ENCODE measurements around the gene CREB3L4. TPM values are rescaled to one million over a fixed set of nuclear protein-coding genes. Genes with fewer than 3 reads are reported as not detected.

Gene CREB3L4
- total and polyA plus RNA-seq, 2 of the 13 experiments (the other 11 are each of a cell fraction or from before 2014, with no cell fraction given), result 9.9 to 18.7 TPM

DNA sequence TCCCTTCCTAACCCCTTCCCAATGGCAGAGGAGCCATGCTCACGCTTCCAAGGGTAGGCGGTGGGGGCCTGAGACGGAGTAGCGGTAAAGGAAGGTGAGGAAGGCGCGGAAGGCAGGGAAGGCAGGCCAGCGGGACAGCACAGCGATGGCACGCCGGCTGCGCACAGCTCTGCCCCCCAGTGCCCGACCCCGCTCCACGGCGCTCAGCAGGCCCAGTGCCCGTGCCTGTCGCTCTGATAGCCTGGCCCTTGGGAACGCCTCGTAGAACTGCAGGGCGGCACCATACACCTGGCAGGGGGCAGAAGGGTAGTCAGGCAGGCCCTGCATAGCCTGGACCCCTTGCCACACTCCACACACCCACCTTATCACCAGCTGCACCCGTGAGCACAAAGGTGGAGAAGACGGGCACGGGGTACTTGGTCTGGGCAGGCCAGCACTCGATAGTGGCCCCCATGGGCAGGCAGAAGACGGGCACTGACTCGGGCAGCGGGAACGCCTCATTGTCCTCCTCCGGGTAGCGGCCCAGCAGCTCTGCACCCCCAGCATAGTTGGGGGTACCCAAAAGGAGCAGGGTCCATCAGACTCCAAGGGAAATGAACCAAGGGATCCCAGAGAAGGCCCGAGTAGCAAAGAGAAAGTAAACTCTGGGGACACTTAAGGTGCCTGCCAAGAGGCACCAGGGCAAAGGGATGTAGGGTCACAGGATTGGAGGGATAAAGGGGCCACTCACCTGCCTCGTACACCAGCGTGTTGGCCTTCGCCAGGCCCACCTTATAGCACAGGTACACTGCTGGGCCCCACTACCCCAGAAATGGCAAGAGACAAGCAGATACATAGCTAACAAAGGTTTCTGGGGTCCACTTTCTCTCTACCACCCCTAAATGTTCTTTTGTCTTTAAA, 25.6 kb upstream of the CREB3L4 start:
- POLR2A ChIA-PET, result interaction anchor here (0.5 kb wide), 1 partner anchor 17 kb away, joined by 3 read pairs; no protein-coding TSS in a partner anchor
- in situ Hi-C loops (cut with HindIII; ENCODE audit: extremely low pct_ligation_motif_present, low pct_unique_long_range_greater_than_20kb), result loop anchor here (10.0 kb wide), 1 partner anchor 117 kb away; no protein-coding TSS in a partner anchor
- 97% methylated on average over 34 of the region's 34 CpGs for WGBS (ENCODE audit: low lambda C conversion rate)
- H3K79me2 ChIP-seq (ENCODE audit: insufficient read depth, low read length), result peaks cover 11% of the 10 kb centered on the region
- ATAC-seq (no peak), DNase-seq (ENCODE audit: low spot score) (no peak), FAIRE-seq (no peak)
- H3K4me2 ChIP-seq (ENCODE audit: low read depth, low read length), result no peak overlapping the region
- peaks cover 11 to 41% of the 10 kb centered on the region in 2 experiments; a peak in 4 of 5 replicates for H3K36me3 ChIP-seq (replicated peaks in 1 of 2; ENCODE audit: control insufficient read depth in 1 of 2, insufficient read depth in 2 of 2, low read length in 2 of 2)
- CTCF ChIA-PET (ENCODE audit: low intra/inter-chr PET ratio, low total read pairs), result no interaction called here
- H3K27me3 ChIP-seq (ENCODE audit: control insufficient read depth in 1 of 2, insufficient read depth in 2 of 2, low read length in 2 of 2), result no peaks in the 10 kb centered on the region
- H3K4me3 ChIP-seq (replicated peaks in 1 of 3; ENCODE audit: insufficient read depth in 1 of 3, low read depth in 2 of 3, low read length in 3 of 3), result no peak overlapping the region
- no peak overlapping the region for H3K9ac ChIP-seq (ENCODE audit: insufficient read depth, low read depth, low read length)
- H3K4me1 ChIP-seq (ENCODE audit: insufficient read depth, low read length), result peaks cover 36% of the 10 kb centered on the region
- H3K27ac ChIP-seq (ENCODE audit: extremely low read length, insufficient read depth, low read length), result no peak overlapping the region
- no TSS peak for BruUV-seq (replicated peaks)
- H3K9me3 ChIP-seq (ENCODE audit: low read length), result no peaks in the 10 kb centered on the region
- intact Hi-C loops (cut with micrococcal nuclease; ENCODE audit: unreplicated experiment), result no loop called here
- H2AFZ ChIP-seq (ENCODE audit: low read length), result no peak overlapping the region
- no peaks in the 10 kb centered on the region for H4K20me1 ChIP-seq (ENCODE audit: insufficient read depth, low read length)
- TF ChIP-seq ZNF282 (IDR thresholded peaks at IDR 0.05; ENCODE audit: partially characterized antibody), result no peak
- no peak for TF ChIP-seq YY1 (IDR thresholded peaks at IDR 0.05; ENCODE audit: insufficient read depth, insufficient replicate concordance, low read depth, low read length)
- TF ChIP-seq NPAS2 (CRISPR knock-in tag; IDR thresholded peaks at IDR 0.05; ENCODE audit: borderline replicate concordance), result no peak
- peak; percentile 51 for TF ChIP-seq AGO2 (optimal IDR thresholded peaks at IDR 0.05; ENCODE audit: low read depth, low read length)
- no peak for TF ChIP-seq ZKSCAN5 (CRISPR knock-in tag; IDR thresholded peaks at IDR 0.05)
- TF ChIP-seq, protein P1, sequence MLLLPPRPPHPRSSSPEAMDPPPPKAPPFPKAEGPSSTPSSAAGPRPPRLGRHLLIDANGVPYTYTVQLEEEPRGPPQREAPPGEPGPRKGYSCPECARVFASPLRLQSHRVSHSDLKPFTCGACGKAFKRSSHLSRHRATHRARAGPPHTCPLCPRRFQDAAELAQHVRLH (CRISPR knock-in tag; IDR thresholded peaks at IDR 0.05; ENCODE audit: borderline replicate concordance, low read depth), result no peak
- peak; percentile 38; the same call in 1 of the 2 replicates for TF ChIP-seq RBFOX2 (IDR thresholded peaks at IDR 0.05; ENCODE audit: low read depth, low read length)
- TF ChIP-seq, protein P2, sequence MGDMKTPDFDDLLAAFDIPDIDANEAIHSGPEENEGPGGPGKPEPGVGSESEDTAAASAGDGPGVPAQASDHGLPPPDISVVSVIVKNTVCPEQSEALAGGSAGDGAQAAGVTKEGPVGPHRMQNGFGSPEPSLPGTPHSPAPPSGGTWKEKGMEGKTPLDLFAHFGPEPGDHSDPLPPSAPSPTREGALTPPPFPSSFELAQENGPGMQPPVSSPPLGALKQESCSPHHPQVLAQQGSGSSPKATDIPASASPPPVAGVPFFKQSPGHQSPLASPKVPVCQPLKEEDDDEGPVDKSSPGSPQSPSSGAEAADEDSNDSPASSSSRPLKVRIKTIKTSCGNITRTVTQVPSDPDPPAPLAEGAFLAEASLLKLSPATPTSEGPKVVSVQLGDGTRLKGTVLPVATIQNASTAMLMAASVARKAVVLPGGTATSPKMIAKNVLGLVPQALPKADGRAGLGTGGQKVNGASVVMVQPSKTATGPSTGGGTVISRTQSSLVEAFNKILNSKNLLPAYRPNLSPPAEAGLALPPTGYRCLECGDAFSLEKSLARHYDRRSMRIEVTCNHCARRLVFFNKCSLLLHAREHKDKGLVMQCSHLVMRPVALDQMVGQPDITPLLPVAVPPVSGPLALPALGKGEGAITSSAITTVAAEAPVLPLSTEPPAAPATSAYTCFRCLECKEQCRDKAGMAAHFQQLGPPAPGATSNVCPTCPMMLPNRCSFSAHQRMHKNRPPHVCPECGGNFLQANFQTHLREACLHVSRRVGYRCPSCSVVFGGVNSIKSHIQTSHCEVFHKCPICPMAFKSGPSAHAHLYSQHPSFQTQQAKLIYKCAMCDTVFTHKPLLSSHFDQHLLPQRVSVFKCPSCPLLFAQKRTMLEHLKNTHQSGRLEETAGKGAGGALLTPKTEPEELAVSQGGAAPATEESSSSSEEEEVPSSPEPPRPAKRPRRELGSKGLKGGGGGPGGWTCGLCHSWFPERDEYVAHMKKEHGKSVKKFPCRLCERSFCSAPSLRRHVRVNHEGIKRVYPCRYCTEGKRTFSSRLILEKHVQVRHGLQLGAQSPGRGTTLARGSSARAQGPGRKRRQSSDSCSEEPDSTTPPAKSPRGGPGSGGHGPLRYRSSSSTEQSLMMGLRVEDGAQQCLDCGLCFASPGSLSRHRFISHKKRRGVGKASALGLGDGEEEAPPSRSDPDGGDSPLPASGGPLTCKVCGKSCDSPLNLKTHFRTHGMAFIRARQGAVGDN (CRISPR knock-in tag; IDR thresholded peaks at IDR 0.05), result 0 out of 2 replicates have a peak, but pooled peaks have one; percentile 1
- no peak for TF ChIP-seq SATB2 (CRISPR knock-in tag; IDR thresholded peaks at IDR 0.05)
- no peak for TF ChIP-seq TMF1 (CRISPR knock-in tag; IDR thresholded peaks at IDR 0.05; ENCODE audit: low read depth)
- TF ChIP-seq, protein P3, sequence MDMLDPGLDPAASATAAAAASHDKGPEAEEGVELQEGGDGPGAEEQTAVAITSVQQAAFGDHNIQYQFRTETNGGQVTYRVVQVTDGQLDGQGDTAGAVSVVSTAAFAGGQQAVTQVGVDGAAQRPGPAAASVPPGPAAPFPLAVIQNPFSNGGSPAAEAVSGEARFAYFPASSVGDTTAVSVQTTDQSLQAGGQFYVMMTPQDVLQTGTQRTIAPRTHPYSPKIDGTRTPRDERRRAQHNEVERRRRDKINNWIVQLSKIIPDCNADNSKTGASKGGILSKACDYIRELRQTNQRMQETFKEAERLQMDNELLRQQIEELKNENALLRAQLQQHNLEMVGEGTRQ (IDR thresholded peaks at IDR 0.05; ENCODE audit: low read depth, low read length), result no peak
- TF ChIP-seq, protein P3 (CRISPR knock-in tag; IDR thresholded peaks at IDR 0.05; ENCODE audit: borderline replicate concordance), result no peak
- TF ChIP-seq, protein P4, sequence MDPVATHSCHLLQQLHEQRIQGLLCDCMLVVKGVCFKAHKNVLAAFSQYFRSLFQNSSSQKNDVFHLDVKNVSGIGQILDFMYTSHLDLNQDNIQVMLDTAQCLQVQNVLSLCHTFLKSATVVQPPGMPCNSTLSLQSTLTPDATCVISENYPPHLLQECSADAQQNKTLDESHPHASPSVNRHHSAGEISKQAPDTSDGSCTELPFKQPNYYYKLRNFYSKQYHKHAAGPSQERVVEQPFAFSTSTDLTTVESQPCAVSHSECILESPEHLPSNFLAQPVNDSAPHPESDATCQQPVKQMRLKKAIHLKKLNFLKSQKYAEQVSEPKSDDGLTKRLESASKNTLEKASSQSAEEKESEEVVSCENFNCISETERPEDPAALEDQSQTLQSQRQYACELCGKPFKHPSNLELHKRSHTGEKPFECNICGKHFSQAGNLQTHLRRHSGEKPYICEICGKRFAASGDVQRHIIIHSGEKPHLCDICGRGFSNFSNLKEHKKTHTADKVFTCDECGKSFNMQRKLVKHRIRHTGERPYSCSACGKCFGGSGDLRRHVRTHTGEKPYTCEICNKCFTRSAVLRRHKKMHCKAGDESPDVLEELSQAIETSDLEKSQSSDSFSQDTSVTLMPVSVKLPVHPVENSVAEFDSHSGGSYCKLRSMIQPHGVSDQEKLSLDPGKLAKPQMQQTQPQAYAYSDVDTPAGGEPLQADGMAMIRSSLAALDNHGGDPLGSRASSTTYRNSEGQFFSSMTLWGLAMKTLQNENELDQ (CRISPR knock-in tag; IDR thresholded peaks at IDR 0.05; ENCODE audit: borderline replicate concordance), result no peak
- no peak for TF ChIP-seq HDAC2 (CRISPR knock-in tag; IDR thresholded peaks at IDR 0.05)

Measured in HepG2 (cell line).